Loucy (cell line): ENCODE data around the gene KCNJ6.

Experiments used
- H2AFZ ChIP-seq: fragments of 200-600 bp; sonication (generic); 2 replicates; pipeline ENCODE4 v1.6.0; 2016; ENCODE audit warnings: antibody characterized with exemption, mild to moderate bottlenecking, low read length, moderate library complexity
- H3F3A ChIP-seq: fragments of 200-600 bp; 2 replicates; pipeline ENCODE4 v1.6.0; 2016; ENCODE audit warnings: antibody characterized with exemption, low read depth, mild to moderate bottlenecking
- H3K27me3 ChIP-seq: fragments of 200-600 bp; sonication (generic); 2 replicates; pipeline ENCODE4 v1.6.1; 2014; ENCODE audit warnings: low read length, mild to moderate bottlenecking; ENCODE audit not compliant: insufficient read depth, poor library complexity, severe bottlenecking
- H3K36me3 ChIP-seq: fragments of 200-600 bp; sonication (generic); 2 replicates; pipeline ENCODE4 v1.6.1; 2016; ENCODE audit warnings: low read length; ENCODE audit not compliant: insufficient read depth
- H3K4me1 ChIP-seq: fragments of 200-600 bp; sonication (generic); 2 replicates; pipeline ENCODE4 v1.5.1; 2014; ENCODE audit warnings: low read length, mild to moderate bottlenecking; ENCODE audit not compliant: insufficient read depth, poor library complexity, severe bottlenecking
- H3K4me2 ChIP-seq: fragments of 200-600 bp; sonication (generic); 2 replicates; pipeline ENCODE4 v1.6.0; 2014; ENCODE audit warnings: antibody characterized with exemption, low read length, low read depth, mild to moderate bottlenecking; ENCODE audit not compliant: poor library complexity, severe bottlenecking
- H3K4me3 ChIP-seq: fragments of 200-600 bp; sonication (generic); 2 replicates; pipeline ENCODE4 v1.5.1; 2014; ENCODE audit warnings: low read length, mild to moderate bottlenecking, mixed read lengths; ENCODE audit not compliant: poor library complexity, severe bottlenecking
- H3K79me2 ChIP-seq: fragments of 200-600 bp; sonication (generic); 2 replicates; pipeline ENCODE4 v1.6.1; 2014; ENCODE audit warnings: low read length; ENCODE audit not compliant: insufficient read depth
- H3K9ac ChIP-seq: fragments of 200-600 bp; sonication (generic); 2 replicates; pipeline ENCODE4 v1.6.0; 2014; ENCODE audit warnings: mild to moderate bottlenecking, low read depth, low read length, moderate library complexity; ENCODE audit not compliant: poor library complexity, severe bottlenecking
- H3K9me2 ChIP-seq: fragments of 200-600 bp; sonication (generic); replicated peaks from 2 replicates; pipeline ENCODE4 v1.6.1; 2016; ENCODE audit warnings: low read depth, low read length, mixed read lengths
- H3K9me3 ChIP-seq: fragments of 200-600 bp; sonication (generic); 2 replicates; pipeline ENCODE4 v1.6.1; 2014; ENCODE audit warnings: mild to moderate bottlenecking, antibody characterized with exemption, low read length, low read depth; ENCODE audit not compliant: insufficient read depth
- H4K20me1 ChIP-seq: fragments of 200-600 bp; sonication (generic); 2 replicates; pipeline ENCODE4 v1.6.0; 2014; ENCODE audit warnings: antibody characterized with exemption, low read length, mild to moderate bottlenecking; ENCODE audit not compliant: insufficient read depth, poor library complexity, severe bottlenecking
- EZH2phosphoT487 ChIP-seq: fragments of 200-600 bp; IDR thresholded peaks from 2 replicates; pipeline ENCODE4 v1.6.1; 2018; ENCODE audit warnings: antibody characterized with exemption, mild to moderate bottlenecking, moderate library complexity, borderline replicate concordance
- TF ChIP-seq, protein P1 (sequence below): fragments of 200-600 bp; sonication (generic); conservative IDR thresholded peaks from 2 replicates; pipeline ENCODE4 v1.5.1; 2014; ENCODE audit warnings: mild to moderate bottlenecking, antibody characterized with exemption, low read length

The KCNJ6 gene

DNA sequence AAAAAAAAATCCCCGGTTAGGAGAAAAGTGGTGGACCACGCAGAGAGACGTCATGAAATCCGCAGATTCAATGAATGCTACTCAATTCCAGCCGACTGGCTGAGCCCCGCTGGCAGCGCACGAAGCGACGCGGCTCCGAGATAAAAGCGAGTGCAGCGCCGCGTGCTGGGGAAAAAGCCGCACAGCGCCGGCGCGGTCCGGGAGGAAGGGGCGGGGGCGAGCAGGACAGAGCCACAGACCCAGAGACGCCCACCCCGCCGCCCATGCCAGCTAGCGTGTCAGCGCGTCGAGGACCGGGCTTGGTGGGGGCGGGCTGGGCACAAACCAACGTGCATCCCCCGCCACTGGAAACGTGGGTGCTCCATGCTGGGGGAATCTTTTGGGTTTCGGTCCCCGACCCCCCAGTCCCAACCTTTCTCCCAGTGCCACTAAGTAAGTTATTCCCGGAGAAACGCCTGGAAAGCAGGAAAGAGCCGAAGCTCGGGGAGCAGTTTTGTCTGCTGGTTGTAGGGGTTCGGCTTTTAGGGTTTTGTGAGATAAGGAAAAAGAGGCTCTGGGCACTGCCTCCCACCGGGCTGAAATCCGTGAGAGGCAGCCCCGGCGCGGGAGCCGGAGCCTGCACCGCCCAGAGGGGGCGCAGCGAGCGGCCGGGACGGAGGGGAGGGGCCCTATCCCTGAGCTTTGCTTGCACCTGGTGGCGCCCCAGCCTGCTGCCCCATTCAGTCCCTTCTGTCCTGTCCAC, at the start of gene KCNJ6:
Gene KCNJ6, minus strand, starts transcription at position 148 of the 742 bp plus-strand sequence. CDS start 75,775 bp downstream, outside the sequence.
- Histone ChIP-seq H3F3A (no peaks in the 10 kb centered on the region), H3K4me1 (no peaks in the 10 kb centered on the region), H3K4me2 (no peak within 1 kb of the TSS), H3K9me3 (no peaks in the 10 kb centered on the region), H3K9ac (no peak within 1 kb of the TSS), H3K27me3 (no peaks in the 10 kb centered on the region), H3K9me2 (no peaks in the 10 kb centered on the region), H4K20me1 (no peaks in the 10 kb centered on the region), H2AFZ (no peak within 1 kb of the TSS), H3K36me3 (no peaks in the 10 kb centered on the region), H3K4me3 (no peak within 1 kb of the TSS), H3K79me2 (no peaks in the 10 kb centered on the region)
- TF ChIP-seq, protein P1, sequence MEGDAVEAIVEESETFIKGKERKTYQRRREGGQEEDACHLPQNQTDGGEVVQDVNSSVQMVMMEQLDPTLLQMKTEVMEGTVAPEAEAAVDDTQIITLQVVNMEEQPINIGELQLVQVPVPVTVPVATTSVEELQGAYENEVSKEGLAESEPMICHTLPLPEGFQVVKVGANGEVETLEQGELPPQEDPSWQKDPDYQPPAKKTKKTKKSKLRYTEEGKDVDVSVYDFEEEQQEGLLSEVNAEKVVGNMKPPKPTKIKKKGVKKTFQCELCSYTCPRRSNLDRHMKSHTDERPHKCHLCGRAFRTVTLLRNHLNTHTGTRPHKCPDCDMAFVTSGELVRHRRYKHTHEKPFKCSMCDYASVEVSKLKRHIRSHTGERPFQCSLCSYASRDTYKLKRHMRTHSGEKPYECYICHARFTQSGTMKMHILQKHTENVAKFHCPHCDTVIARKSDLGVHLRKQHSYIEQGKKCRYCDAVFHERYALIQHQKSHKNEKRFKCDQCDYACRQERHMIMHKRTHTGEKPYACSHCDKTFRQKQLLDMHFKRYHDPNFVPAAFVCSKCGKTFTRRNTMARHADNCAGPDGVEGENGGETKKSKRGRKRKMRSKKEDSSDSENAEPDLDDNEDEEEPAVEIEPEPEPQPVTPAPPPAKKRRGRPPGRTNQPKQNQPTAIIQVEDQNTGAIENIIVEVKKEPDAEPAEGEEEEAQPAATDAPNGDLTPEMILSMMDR, result no peak
- TF ChIP-seq EZH2phosphoT487, result no peak

GRCh38 chr21:37965088-37965805, 49.0 kb upstream of the KCNJ6 start:
- no peak overlapping the region for H3K4me3 ChIP-seq
- H3K27me3 ChIP-seq, result no peaks in the 10 kb centered on the region
- TF ChIP-seq, protein P1, result no peak
- no peak for TF ChIP-seq EZH2phosphoT487
- no peaks in the 10 kb centered on the region for H3K36me3 ChIP-seq
- no peaks in the 10 kb centered on the region for H3K4me1 ChIP-seq
- H3F3A ChIP-seq, result no peaks in the 10 kb centered on the region
- no peaks in the 10 kb centered on the region for H3K9me2 ChIP-seq
- no peak overlapping the region for H3K4me2 ChIP-seq
- no peaks in the 10 kb centered on the region for H3K79me2 ChIP-seq
- H3K9ac ChIP-seq, result no peak overlapping the region
- no peaks in the 10 kb centered on the region for H4K20me1 ChIP-seq
- H2AFZ ChIP-seq, result no peak overlapping the region
- no peaks in the 10 kb centered on the region for H3K9me3 ChIP-seq

DNA sequence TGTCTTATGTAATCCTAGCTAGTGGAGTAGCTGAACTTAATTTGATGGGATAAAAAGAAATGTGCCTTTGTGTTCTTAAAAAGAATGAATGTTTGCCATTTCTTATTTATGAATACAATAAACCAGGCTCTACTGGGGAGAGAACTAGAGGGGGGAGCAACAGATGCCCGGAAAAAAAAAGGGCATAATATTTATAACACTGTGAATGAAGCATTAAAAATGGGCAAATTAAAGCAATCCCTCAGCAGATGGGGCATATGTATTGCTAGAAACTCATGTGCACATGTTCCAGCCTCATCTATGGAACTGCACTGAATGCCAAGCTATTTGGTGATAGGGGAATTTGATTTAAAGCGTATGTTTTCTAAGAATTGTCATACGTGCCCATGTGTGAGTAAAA, 42.3 kb upstream of the KCNJ6 start:
- Histone ChIP-seq H3K4me2 (no peak overlapping the region), H4K20me1 (no peaks in the 10 kb centered on the region), H3K4me3 (no peak overlapping the region), H3K36me3 (no peaks in the 10 kb centered on the region), H3K27me3 (no peaks in the 10 kb centered on the region), H3K9ac (no peak overlapping the region), H3K4me1 (no peaks in the 10 kb centered on the region), H3K79me2 (no peaks in the 10 kb centered on the region), H2AFZ (no peak overlapping the region), H3K9me2 (no peaks in the 10 kb centered on the region), H3K9me3 (no peaks in the 10 kb centered on the region), H3F3A (no peaks in the 10 kb centered on the region)
- TF ChIP-seq EZH2phosphoT487, result no peak
- TF ChIP-seq, protein P1, result no peak
